Stimulated activated naive B cell treated with anti-CD40 and anti-IgM and Interleukin-4, amounts not matched to agents 10 μg/mL and 1 μg/mL and 100 μg/mL, for 72 hours (primary cell): ENCODE measurements around the gene CORT.
"Not testable (repeated sequence)": the region's sequence is repeated elsewhere in the genome, so short reads cannot be mapped to it uniquely, and the experiment has no call there.

Experiments used
- ATAC-seq, 2 donors: fragments of 150-1000 bp; cut with Tn5 transposase; replicated peaks; 2 replicates each; pipeline ENCODE4 v1.10.0; 2021; ENCODE audit warnings: moderate library complexity in 1 of 2
- DNase-seq: peaks from one replicate; pipeline ENCODE4 v3.0.0; 2021
- H3K27ac Mint-ChIP-seq: one replicate; pipeline ENCODE4 v1.8.0; 2022; ENCODE audit warnings: mild to moderate bottlenecking, mixed read lengths
- H3K27me3 Mint-ChIP-seq, 2 donors: one replicate each; pipeline ENCODE4 v1.8.0; 2022; ENCODE audit warnings: mixed read lengths in 2 of 2
- H3K36me3 Mint-ChIP-seq, 2 donors: one replicate each; pipeline ENCODE4 v1.8.0; 2022; ENCODE audit warnings: mixed read lengths in 2 of 2, mild to moderate bottlenecking in 1 of 2
- H3K4me1 Mint-ChIP-seq, 2 donors: one replicate each; pipeline ENCODE4 v1.8.0; 2022; ENCODE audit warnings: mixed read lengths in 2 of 2, mild to moderate bottlenecking in 1 of 2
- H3K4me3 Mint-ChIP-seq, 2 donors: one replicate each; pipeline ENCODE4 v1.8.0; 2022; ENCODE audit warnings: mild to moderate bottlenecking in 2 of 2, mixed read lengths in 2 of 2, moderate library complexity in 1 of 2
- H3K9me3 Mint-ChIP-seq, 2 donors: one replicate each; pipeline ENCODE4 v1.8.0; 2022; ENCODE audit warnings: mixed read lengths in 2 of 2, mild to moderate bottlenecking in 1 of 2

CORT gene

DNA sequence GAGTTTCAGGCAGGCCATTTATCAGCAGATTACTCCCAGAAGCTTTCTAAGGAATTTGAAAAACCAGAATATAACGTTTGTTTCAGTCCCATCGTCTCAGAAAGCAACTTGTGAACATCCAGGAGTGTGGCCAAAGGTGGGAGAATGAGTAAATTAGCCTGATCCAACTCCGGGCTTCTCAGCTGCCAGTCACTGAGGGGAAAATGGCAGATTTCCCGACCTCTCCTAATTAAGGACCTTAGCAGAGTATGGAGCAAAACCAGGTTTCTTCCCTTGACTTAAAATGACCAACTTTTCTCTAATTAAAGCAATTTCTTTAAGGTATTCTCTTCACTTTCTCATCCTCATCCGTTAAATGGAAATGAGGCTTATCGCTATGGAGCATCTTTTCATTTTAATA lies 1.0 kb downstream of the CORT start:
- Mint-ChIP-seq H3K4me3 (no peak overlapping the region), H3K9me3 (no peaks in the 10 kb centered on the region), H3K36me3 (peaks cover 5 to 7% of the 10 kb centered on the region in 2 donors), H3K4me1 (no peaks in the 10 kb centered on the region), H3K27ac (no peak overlapping the region), H3K27me3 (no peaks in the 10 kb centered on the region)
- ATAC-seq (no peak), DNase-seq (no peak)

DNA sequence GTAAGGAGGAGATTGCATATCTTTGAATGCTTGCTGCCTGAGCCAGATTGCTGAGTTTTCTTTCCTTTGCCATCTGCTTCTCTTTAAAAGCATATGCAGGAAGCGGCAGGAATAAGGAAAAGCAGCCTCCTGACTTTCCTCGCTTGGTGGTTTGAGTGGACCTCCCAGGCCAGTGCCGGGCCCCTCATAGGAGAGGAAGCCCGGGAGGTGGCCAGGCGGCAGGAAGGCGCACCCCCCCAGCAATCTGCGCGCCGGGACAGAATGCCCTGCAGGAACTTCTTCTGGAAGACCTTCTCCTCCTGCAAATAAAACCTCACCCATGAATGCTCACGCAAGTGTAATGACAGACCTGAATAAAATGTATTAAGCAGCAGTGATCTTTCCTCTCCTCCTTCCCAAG lies 1.5 kb downstream of the CORT start:
- Mint-ChIP-seq H3K4me3 (no peak overlapping the region), H3K36me3 (peaks cover 7 to 11% of the 10 kb centered on the region in 2 donors), H3K27ac (no peak overlapping the region), H3K9me3 (no peaks in the 10 kb centered on the region), H3K27me3 (no peaks in the 10 kb centered on the region), H3K4me1 (no peaks in the 10 kb centered on the region)
- DNase-seq (no peak), ATAC-seq (no peak)

DNA sequence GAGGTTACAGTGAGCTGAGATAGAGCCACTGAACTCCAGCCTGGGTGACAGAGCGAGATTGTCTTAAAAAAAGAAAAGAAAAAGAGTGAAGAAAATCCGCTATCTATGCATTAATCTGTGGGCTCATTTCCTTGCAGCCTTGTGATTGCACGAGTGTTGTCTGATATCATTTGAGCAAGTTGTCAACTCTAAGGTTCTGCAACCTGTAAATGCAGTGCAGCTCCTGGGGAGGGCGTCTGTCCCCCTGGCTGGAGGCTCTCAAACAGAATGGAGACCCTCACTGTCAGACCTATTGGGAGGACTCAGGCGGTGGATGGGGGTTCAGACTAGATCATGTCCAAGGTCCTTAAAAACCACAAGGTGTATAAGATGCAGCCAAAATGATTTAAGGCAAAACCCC lies 6.2 kb downstream of the CORT start:
- Mint-ChIP-seq H3K27ac (no peak overlapping the region), H3K36me3 (peaks cover 10 to 12% of the 10 kb centered on the region in 2 donors), H3K9me3 (no peaks in the 10 kb centered on the region), H3K4me1 (no peaks in the 10 kb centered on the region), H3K27me3 (no peaks in the 10 kb centered on the region), H3K4me3 (no peak overlapping the region)
- ATAC-seq (no peak), DNase-seq (no peak)

- DNase-seq (no peak), ATAC-seq (no peak)
- no peaks in the 10 kb centered on the region for H3K9me3 Mint-ChIP-seq
- H3K27me3 Mint-ChIP-seq, result no peaks in the 10 kb centered on the region
- H3K4me3 Mint-ChIP-seq, result no peak overlapping the region
- H3K36me3 Mint-ChIP-seq, result peaks cover 16% of the 10 kb centered on the region in 2 donors
- no peaks in the 10 kb centered on the region for H3K4me1 Mint-ChIP-seq
- H3K27ac Mint-ChIP-seq, result peak overlapping the region; percentile 14
Measured at GRCh38 chr1:10456661-10457060, 6.8 kb downstream of the CORT start.

DNA sequence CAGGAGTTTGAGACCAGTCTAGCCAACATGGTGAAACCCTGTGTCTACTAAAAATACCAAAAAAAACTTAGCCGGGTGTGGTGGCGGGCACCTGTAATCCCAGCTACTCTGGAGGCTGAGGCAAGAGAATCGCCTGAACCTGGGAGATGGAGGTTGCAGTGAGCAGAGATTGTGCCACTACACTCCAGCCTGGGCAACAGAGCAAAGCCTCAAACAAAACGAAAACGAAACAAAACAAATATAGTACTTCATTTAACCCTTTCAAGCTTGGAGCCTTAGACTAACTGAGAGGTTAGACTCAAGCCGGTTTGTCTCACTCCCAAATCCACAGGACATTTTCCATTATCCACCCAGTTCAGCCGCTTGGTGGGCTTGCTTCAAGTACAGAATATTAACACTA lies 7.6 kb downstream of the CORT start:
- not testable (repeated sequence) for H3K9me3 Mint-ChIP-seq, DNase-seq, H3K27me3 Mint-ChIP-seq, H3K27ac Mint-ChIP-seq, ATAC-seq, H3K4me1 Mint-ChIP-seq, H3K4me3 Mint-ChIP-seq
- H3K36me3 Mint-ChIP-seq, result peaks cover 18 to 24% of the 10 kb centered on the region in 2 donors

- Mint-ChIP-seq H3K9me3 (no peaks in the 10 kb centered on the region), H3K27ac (no peak overlapping the region), H3K36me3 (peaks cover 19 to 27% of the 10 kb centered on the region in 2 donors), H3K27me3 (no peaks in the 10 kb centered on the region), H3K4me1 (no peaks in the 10 kb centered on the region), H3K4me3 (no peak overlapping the region)
- ATAC-seq (no peak), DNase-seq (no peak)
Measured at GRCh38 chr1:10457875-10458274, 8.0 kb downstream of the CORT start.

DNA sequence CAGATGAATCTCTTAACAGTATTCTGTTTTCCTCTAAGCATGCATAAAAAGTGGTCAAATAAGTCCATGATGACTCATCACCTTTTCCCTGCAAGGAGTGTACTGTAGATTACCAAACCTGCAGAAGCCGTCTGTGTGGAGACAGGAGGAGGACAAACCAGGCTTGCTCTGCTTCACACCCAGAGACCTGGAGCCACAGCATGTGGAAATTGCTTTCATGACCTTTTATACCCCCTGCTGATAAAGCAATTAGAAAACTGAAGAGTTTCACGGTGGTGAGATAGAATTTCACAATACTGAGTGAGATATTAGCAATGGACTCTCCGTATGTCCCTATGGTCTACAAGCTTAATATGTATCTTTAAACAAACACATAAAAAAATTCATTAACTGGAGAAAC lies 9.4 kb downstream of the CORT start:
- DNase-seq (no peak), ATAC-seq (no peak)
- Mint-ChIP-seq H3K27me3 (no peaks in the 10 kb centered on the region), H3K4me1 (no peaks in the 10 kb centered on the region), H3K9me3 (no peaks in the 10 kb centered on the region), H3K36me3 (peaks cover 29 to 37% of the 10 kb centered on the region in 2 donors), H3K27ac (no peak overlapping the region), H3K4me3 (no peak overlapping the region)

DNA sequence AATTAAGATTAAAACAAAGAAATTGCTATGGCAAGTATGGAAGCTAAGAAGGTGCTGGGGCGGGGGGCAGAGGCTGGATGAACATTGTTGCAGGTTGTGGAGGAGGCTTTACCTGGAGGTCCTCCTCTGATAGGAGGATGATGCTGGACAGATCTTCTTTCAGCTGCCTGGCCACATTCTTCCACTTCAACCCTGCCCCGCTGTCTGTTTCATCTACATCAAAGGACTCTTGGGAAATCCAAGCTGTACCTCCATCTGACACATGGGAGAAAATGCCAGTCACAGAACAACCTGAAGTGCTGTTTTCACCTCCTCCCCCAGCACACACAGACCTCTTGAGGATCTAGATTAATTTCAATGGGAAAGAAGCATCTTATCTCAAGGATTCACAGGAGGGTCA lies 17.2 kb downstream of the CORT start:
- DNase-seq (no peak), ATAC-seq (no peak)
- Mint-ChIP-seq H3K9me3 (no peaks in the 10 kb centered on the region), H3K4me1 (peaks cover 6 to 19% of the 10 kb centered on the region in 2 donors), H3K27me3 (no peaks in the 10 kb centered on the region), H3K36me3 (peaks cover 30 to 35% of the 10 kb centered on the region in 2 donors), H3K4me3 (no peak overlapping the region), H3K27ac (no peak overlapping the region)

DNA sequence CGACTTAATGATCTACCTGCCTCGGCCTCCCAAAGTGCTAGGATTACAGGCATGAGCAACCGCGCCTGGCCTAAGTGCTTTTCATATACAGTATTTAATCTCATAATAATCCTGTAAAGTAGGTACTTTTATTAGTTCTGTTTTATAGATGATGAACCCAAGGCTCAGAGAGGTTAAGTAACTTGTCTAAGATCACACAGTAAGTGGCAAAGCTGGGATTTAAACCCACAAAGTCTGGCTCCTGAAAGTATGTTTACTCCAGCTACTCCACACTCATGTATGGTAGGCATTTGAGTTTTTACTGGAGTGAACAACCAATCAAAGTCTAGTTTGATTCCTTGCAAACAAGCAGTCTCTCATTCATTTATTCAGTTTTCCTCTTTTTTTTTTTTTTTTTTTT lies 20.2 kb downstream of the CORT start:
- DNase-seq, result no peak
- peaks cover 0 to 2% of the 10 kb centered on the region in 2 donors for H3K9me3 Mint-ChIP-seq
- H3K4me1 Mint-ChIP-seq, result peaks cover 8 to 36% of the 10 kb centered on the region in 2 donors

DNA sequence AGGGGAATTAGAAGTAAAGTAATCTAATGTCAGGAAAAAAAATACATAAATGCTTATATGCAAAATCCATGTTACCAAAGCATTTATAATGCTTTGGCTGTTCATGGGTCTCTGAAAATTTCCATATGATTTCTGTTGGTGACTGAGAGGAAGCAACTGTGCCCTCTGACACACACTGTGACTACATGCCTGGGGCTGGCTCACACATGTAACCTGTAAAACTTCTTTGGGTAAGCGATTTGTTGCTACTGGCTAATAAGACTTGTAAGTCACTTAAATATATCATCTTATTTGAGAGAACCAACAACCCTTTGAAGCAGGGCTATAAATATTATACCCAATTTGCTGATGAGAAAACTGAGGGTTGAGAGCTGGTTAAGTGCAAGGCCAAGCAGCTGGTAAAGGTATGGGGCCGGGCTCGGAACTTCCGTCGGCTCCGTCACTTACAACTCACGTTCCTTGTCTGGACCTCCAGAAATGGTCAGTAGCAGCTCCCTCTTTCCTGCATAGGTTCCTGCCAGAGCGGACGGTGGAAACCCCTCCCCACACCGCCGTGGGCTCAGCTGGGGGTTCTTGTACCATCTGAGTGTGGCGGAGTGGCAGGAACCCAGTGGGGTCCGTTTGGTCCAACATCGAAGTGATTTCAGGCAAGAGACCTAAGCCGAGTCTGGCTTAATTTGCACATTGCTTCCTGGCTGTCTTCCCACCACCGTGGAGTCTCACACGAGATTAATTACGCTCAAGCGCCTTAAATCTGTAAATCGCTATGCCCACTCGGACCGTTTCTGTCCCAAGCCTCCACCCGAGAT lies 21.8 kb downstream of the CORT start:
- no peaks in the 10 kb centered on the region for H3K27me3 Mint-ChIP-seq
- no peak for DNase-seq
- peaks cover 0 to 2% of the 10 kb centered on the region in 2 donors for H3K9me3 Mint-ChIP-seq
- H3K4me1 Mint-ChIP-seq, result peaks cover 17 to 49% of the 10 kb centered on the region in 2 donors
- peak overlapping the region; percentile 97 to 100 for H3K4me3 Mint-ChIP-seq
- ATAC-seq, result peak; percentile 1
- peaks cover 16 to 21% of the 10 kb centered on the region in 2 donors for H3K36me3 Mint-ChIP-seq
- H3K27ac Mint-ChIP-seq, result peak overlapping the region; percentile 99

More for the DNA sequence above, 20.2 kb downstream of the CORT start:
- Mint-ChIP-seq H3K36me3 (peaks cover 16 to 21% of the 10 kb centered on the region in 2 donors), H3K27ac (no peak overlapping the region), H3K27me3 (no peaks in the 10 kb centered on the region), H3K4me3 (no peak overlapping the region)
- no peak for ATAC-seq

DNA sequence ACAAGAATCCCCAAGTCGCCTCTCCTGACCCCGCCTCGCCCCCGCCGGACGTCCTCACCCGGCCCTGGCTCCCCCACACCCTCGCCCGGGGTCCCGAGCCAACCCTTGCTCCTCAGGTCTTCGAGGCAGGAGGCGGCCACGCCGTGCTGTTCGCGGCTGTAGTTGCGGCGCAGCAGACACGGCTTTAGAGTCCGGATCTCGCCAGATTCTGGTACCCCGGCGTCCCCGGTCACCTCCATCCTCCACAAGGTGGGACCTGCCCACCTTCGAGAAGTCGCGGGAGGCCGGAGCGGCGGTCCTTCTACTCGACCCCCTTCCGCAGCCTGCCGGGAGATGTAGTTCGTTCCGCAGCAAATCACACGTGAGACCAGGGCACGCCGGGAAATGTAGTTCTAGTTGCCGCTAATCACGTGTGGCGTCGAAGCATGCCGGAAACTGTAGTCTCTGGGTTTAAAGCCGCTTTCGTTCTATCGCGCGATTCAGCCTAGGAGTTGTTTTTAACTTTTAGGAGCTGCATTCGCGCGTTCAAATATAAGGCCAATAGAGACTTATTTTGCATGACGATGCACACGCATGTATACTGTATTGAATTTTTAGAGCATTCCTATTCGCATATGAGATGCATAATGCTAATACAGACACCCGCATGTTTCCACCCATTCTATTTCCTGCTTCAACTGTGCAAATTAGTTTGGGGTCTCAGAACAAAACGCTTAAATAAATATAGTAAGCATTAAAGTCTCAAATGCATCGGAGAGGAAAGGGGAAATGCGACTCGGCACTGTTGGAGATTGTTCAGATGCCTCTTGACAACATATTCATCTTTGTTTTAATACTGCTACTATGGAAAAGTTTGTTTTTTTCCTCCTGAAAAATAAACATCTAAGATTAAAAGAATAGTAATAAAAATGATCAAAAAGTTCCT lies 22.7 kb downstream of the CORT start, which contains the start of gene DFFA:
Gene DFFA, minus strand, starts transcription at position 310 of the 925 bp plus-strand sequence. Its CDS starts 71 bp downstream, at position 239.
- H3K4me3 Mint-ChIP-seq, result peak within 1 kb of the TSS; percentile 97 to 100
- peak within 1 kb of the TSS; percentile 99 for H3K27ac Mint-ChIP-seq
- peak; percentile 92 for DNase-seq
- H3K4me1 Mint-ChIP-seq, result peaks cover 18 to 50% of the 10 kb centered on the region in 2 donors
- ATAC-seq, result peak; percentile 84 to 89
- peaks cover 0 to 2% of the 10 kb centered on the region in 2 donors for H3K9me3 Mint-ChIP-seq
- H3K36me3 Mint-ChIP-seq, result peaks cover 11 to 17% of the 10 kb centered on the region in 2 donors
- H3K27me3 Mint-ChIP-seq, result no peaks in the 10 kb centered on the region

DNA sequence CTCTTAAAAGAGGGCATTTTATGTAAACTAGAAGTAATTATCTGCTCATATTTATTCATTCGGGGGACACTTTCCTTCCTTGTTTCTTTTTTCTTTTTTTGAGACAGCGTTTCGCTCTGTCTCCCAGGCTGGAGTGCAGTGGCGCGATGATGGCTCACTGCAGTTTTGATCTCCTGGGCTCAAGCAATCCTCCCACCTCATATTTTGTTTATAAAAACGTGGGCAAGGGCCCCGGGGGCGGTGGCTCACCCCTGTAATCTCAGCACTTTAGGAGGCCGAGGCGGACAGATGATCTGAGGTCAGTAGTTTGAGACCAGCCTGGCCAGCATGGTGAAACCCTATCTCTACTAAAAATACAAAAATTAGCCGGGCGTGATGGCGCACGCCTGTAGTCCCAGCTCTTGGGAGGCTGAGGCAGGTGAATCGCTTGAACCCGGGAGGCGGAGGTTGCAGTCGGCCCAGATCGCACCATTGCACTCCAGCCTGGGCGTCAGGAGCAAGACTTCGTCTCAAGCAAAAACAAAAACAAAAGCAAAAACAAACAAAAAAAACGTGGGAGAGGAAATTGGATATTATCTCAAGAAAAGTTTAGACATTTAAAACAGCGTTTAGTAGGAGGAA lies 23.4 kb downstream of the CORT start:
- Mint-ChIP-seq H3K4me1 (peaks cover 15 to 42% of the 10 kb centered on the region in 2 donors), H3K27ac (peak overlapping the region; percentile 69), H3K27me3 (no peaks in the 10 kb centered on the region), H3K9me3 (peaks cover 0 to 2% of the 10 kb centered on the region in 2 donors), H3K4me3 (peak overlapping the region; percentile 64 to 100), H3K36me3 (peaks cover 5 to 10% of the 10 kb centered on the region in 2 donors)
- ATAC-seq, result no peak
- no peak for DNase-seq

- Mint-ChIP-seq H3K4me1 (peaks cover 15 to 46% of the 10 kb centered on the region in 2 donors), H3K27ac (peak overlapping the region; percentile 74), H3K4me3 (peak overlapping the region; percentile 88 to 94)
- H3K36me3 Mint-ChIP-seq, ATAC-seq, H3K27me3 Mint-ChIP-seq, H3K9me3 Mint-ChIP-seq, DNase-seq: not testable (repeated sequence)
Measured at GRCh38 chr1:10474309-10474612, 24.4 kb downstream of the CORT start.
